Measurements from ENCODE around the gene HOGA1.

HOGA1 gene

GRCh38 chr10:97580421-97581367 lies 3.5 kb upstream of the HOGA1 start:
- no peak for DNase-seq

DNA sequence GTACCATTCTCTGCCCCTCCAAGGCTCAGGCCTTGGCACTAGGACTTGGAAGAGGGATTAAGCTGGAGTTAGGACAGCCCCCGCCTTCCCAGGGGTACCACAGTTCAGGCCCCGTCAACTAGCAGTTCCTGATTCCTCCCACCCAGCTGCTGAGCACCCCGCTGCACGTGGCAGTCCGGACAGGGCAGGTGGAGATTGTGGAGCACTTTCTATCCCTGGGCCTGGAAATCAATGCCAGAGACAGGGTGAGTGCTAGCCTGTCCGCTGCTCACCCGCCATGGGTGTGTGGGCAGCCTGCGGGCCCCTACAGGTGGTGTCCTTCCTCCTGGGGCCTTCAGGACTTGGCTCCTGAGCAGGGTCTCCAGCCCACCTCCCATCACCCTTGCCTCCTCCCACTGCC lies 2.0 kb upstream of the HOGA1 start:
- DNase-seq = no peak

DNA sequence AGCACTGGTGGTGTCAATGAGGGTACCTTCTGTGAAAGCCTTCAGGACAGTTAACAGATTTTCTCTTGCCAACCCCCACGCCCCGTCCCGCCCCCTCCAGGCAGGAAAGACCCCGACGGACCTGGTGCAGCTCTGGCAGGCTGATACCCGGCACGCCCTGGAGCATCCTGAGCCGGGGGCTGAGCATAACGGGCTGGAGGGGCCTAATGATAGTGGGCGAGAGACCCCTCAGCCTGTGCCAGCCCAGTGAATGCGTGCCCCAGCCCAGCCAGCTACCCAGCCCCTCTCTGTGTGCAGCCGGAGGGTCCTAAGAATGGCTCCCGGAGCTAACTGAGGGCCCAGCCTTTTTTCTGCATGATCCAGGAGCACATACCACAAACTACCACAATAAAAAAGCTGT lies 713 bp upstream of the HOGA1 start:
- no peak for DNase-seq

GRCh38 chr10:97584798-97585438 lies 729 bp downstream of the HOGA1 start:
- DNase-seq = no peak

GRCh38 chr10:97585439-97585811 lies 1.2 kb downstream of the HOGA1 start:
- no peak for DNase-seq

GRCh38 chr10:97587183-97587582 lies 3.0 kb downstream of the HOGA1 start:
- DNase-seq = no peak

DNA sequence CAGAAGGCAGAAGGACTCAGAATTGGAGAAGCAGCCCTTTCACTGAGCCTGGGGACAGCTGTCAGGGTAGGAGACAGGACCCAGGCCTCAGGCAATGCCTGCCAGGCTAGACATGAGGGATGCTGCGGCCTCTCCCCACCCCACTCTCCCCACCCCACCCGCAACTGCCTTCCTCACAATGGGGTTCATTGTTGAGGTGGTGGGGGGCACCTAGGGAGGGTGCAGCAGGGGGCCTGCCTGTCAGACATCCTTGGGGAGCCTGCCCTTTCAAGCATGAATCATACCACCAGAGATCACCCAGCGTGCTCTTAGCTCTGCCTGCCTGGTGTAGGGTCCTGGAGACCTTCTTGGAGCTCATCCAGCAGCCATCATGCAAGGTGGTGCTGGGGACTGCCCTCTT lies 5.3 kb downstream of the HOGA1 start, which contains the start of gene C10orf62:
Gene C10orf62, plus strand, starts transcription at position 243 of the 400 bp plus-strand sequence. CDS start 177 bp downstream, outside the sequence.
- DNase-seq = no peak

DNA sequence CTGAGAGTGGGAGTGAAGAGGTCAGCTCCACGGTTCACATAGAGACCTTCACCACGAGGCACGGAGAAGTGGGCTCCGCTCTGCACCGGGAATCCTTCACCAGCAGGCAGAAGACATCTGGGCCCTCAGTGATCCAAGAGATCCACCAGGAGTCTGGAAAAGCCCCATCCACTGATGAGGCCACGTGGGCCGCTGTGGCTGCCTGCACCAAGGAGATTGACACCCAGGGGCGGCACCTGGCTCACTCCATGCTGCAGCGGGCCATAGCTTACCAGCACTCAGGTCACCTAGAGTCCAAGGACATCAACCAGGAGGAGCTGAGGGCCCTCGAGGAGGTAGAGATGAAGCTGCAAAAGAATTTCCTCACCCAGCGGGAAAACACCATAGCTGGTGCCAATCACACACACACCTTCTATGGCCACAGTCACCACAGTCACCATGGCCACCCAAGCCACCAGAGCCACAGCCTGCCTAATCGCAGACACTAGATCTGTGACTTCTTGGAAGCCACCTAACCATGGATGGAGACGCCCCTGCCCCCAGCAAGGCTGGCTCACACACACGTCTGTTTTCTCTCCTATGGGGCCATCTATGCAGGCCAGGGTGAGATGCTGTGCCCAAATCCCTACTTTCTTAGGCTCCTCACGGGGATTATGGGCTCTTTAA lies 6.0 kb downstream of the HOGA1 start:
- no peak for DNase-seq

DNA sequence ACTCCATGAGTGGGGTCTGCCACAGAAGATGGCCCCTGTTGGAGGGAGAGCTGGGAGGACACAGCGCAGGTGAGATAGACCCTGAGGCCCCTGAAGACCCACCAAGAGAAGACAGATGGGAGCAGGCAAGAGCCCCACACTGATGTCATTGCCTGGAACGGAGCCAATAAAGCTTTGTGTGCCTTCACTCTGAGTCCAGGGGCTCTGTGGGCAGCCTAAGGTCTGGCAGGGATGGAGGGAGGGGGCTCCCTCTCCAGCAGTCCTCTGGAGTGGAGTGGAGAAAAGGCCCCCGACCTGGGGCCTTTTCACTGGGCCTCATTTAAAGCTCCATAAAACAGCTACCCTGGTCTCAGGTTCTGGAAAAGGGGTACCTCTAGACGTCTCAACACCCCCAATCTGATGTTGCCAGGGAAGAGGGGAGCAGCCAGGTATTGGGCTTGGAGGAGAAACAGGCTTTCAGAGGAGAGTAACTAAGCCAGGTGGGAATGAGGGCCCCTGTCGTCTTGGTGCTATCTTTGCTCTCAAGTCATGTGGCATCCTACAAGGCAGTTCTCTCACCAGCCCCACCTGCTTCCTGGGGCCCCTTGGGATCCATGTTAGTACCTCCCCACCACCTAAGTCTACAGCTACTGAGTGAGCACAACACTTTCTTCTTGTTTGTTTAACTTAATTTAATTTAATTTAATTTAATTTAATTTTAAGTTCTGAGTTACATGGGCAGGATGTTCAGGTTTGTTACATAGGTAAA lies 6.7 kb downstream of the HOGA1 start:
- no peak for DNase-seq

DNA sequence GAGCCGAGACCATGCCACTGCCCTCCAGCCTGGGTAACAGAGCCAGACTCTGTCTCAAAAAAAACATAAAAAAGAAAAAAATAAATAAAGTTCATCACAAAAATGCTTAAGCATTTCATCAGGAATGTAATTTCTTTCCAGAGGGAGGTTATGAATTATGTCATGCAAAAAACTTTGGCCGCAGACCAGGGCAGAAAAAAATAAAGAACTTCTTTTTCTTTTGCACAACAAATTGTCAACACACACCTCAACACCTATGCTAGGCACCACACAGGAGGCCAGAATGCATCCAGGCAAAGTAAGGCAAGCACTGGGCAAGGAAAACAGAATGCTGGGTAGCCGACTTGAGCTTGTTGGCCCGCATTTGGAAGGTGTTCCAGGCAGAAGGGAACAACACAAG lies 9.2 kb downstream of the HOGA1 start:
- no peak for DNase-seq

GRCh38 chr10:97596101-97597082 lies 12.2 kb downstream of the HOGA1 start:
- peak; percentile 87 for DNase-seq

- DNase-seq = no peak
Observed at GRCh38 chr10:97597778-97598177, 13.6 kb downstream of the HOGA1 start.

DNA sequence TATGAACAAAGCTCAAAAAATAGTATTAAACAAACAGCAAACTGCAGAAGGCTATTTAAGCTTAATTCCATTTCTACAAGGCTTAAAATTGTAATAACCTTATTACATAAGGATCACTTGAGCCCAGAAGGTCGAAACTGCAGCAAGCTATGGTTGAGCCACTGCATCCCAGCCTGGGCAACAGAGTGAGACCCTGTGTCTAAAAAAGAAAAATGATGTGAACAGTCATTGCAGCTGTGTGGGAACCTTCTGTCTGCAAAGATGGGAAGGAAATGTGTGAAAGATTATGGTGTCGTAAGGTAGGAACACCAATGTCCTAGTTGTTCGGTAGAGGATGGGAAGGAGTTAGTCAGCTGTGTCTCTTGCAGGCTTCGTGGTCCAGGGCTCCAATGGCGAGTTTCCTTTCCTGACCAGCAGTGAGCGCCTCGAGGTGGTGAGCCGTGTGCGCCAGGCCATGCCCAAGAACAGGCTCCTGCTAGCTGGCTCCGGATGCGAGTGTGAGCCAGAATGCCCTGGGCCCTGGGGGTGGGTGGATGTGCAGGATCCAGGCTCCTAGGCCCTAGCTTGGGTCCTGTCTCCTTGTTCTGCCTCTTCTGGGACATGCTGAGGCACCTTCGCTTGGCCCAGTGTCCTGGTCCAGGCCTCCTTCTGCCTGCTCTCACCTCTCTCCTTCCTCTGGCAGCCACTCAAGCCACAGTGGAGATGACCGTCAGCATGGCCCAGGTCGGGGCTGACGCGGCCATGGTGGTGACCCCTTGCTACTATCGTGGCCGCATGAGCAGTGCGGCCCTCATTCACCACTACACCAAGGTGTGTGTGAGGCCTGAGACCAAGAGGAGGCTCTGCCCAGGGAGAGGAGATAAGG lies 14.4 kb downstream of the HOGA1 start:
- no peak for DNase-seq

GRCh38 chr10:97599272-97599619 lies 15.1 kb downstream of the HOGA1 start:
- no peak for DNase-seq

- no peak for DNase-seq
Observed at GRCh38 chr10:97600616-97601015, 16.4 kb downstream of the HOGA1 start.

DNA sequence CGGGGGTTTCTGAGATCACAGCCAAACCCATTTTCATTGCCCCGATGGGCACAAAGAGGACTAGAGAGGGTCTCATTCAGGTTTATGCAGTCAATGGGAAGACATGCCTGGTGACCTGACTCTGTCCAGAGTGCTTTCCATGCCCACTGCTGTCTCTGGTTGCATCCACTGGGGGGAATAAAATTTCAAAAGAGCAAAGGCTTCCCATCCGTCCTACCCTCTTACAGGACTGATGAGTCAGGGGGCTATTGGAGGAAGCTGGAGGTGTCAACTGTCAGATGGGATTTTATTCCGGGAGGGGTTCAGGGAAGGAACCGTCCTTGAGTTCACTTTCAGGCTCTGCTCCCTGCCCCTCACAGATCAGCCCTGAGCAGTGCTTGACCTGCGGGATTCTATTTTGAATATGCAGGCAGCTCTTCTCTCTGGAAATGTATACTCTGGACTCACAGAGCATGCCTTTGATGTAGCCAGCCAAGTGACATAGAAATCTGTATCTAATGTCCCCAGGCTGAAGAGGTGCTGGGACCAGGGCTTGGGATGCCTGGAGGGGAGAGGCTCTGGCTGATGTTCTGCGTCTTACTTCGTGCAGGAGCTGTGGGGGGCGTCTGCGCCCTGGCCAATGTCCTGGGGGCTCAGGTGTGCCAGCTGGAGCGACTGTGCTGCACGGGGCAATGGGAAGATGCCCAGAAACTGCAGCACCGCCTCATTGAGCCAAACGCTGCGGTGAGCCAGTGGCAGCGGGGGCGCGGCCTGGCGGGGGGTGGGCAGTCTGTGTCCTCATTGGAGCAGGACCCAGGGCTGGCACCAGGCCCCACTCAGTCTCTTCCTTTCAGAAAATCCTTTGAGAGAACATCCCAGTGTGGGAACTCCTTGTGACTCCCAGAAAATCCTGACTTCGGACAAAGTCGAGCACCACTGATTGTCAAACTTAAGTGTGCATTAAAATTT lies 17.4 kb downstream of the HOGA1 start:
- DNase-seq = no peak

- no peak for DNase-seq
Observed at GRCh38 chr10:97607095-97607636, 23.0 kb downstream of the HOGA1 start.

- DNase-seq = no peak
Observed at GRCh38 chr10:97608991-97609561, 24.9 kb downstream of the HOGA1 start.

- no peak for DNase-seq
Observed at GRCh38 chr10:97611473-97611872, 27.3 kb downstream of the HOGA1 start.

Data from EL (cell line).